Trophoblast cell (in vitro differentiated cells and primary cell): ENCODE results near the gene UBLCP1.

Experiments used
- DNase-seq, 2 donors: peaks; one replicate each; pipeline ENCODE4 v3.0.0-alpha.2; 2016
- H2AFZ ChIP-seq: 2 replicates; pipeline ENCODE4 v1.6.1; 2013; ENCODE audit warnings: low read length, moderate library complexity, mild to moderate bottlenecking; ENCODE audit not compliant: insufficient read depth, poor library complexity
- H2AK5ac ChIP-seq: 2 replicates; pipeline ENCODE4 v1.6.1; 2013; ENCODE audit warnings: mild to moderate bottlenecking, low read length
- H2BK120ac ChIP-seq: 2 replicates; pipeline ENCODE4 v1.6.1; 2013; ENCODE audit warnings: low read length, mild to moderate bottlenecking, moderate library complexity; ENCODE audit not compliant: insufficient read depth, poor library complexity
- H2BK12ac ChIP-seq: 2 replicates; pipeline ENCODE4 v1.6.1; 2013; ENCODE audit warnings: mild to moderate bottlenecking, low read length, moderate library complexity
- H2BK5ac ChIP-seq: 2 replicates; pipeline ENCODE4 v1.6.1; 2013; ENCODE audit warnings: low read length, low read depth, moderate library complexity, mild to moderate bottlenecking; ENCODE audit not compliant: poor library complexity
- H3K14ac ChIP-seq: 2 replicates; pipeline ENCODE4 v1.6.1; 2013; ENCODE audit warnings: mild to moderate bottlenecking, low read length
- H3K18ac ChIP-seq: 2 replicates; pipeline ENCODE4 v1.6.1; 2013; ENCODE audit warnings: mild to moderate bottlenecking, low read length
- H3K23ac ChIP-seq: 2 replicates; pipeline ENCODE4 v1.6.1; 2013; ENCODE audit warnings: low read length
- H3K27ac ChIP-seq: 2 replicates; pipeline ENCODE4 v1.5.1; 2013; ENCODE audit warnings: low read depth, mild to moderate bottlenecking, inconsistent platforms, low read length, moderate library complexity
- H3K27me3 ChIP-seq: 2 replicates; pipeline ENCODE4 v1.6.1; 2013; ENCODE audit warnings: inconsistent platforms, mild to moderate bottlenecking, low read length, moderate library complexity; ENCODE audit not compliant: insufficient read depth
- H3K36me3 ChIP-seq, 2 experiments: 1 replicate in 1 of 2; 2 replicates in 1 of 2; pipeline ENCODE4 v1.6.1; 2013; ENCODE audit warnings: low read length in 2 of 2, mild to moderate bottlenecking in 2 of 2, moderate library complexity in 1 of 2; ENCODE audit not compliant: insufficient read depth in 2 of 2, control insufficient read depth in 1 of 2
- H3K4ac ChIP-seq: 2 replicates; pipeline ENCODE4 v1.6.1; 2013; ENCODE audit warnings: low read depth, mild to moderate bottlenecking, low read length, moderate library complexity
- H3K4me1 ChIP-seq, 2 experiments: 1 replicate in 1 of 2; 2 replicates in 1 of 2; pipeline ENCODE4 v1.6.1; 2013; ENCODE audit warnings: low read length in 2 of 2, mild to moderate bottlenecking in 2 of 2, moderate library complexity in 1 of 2; ENCODE audit not compliant: insufficient read depth in 2 of 2, control insufficient read depth in 1 of 2
- H3K4me2 ChIP-seq: 2 replicates; pipeline ENCODE4 v1.6.1; 2013; ENCODE audit warnings: inconsistent platforms, mild to moderate bottlenecking, low read length, moderate library complexity
- H3K4me3 ChIP-seq: 2 replicates; pipeline ENCODE4 v1.5.1; 2013; ENCODE audit warnings: mild to moderate bottlenecking, low read depth, low read length, inconsistent platforms
- H3K79me1 ChIP-seq: one replicate; pipeline ENCODE4 v1.6.1; 2013; ENCODE audit warnings: low read length
- H3K79me2 ChIP-seq: 2 replicates; pipeline ENCODE4 v1.6.1; 2013; ENCODE audit warnings: low read length, mild to moderate bottlenecking; ENCODE audit not compliant: control insufficient read depth, insufficient read depth, poor library complexity
- H3K9ac ChIP-seq: 2 replicates; pipeline ENCODE4 v1.6.1; 2013; ENCODE audit warnings: mild to moderate bottlenecking, low read length
- H3K9me3 ChIP-seq: 2 replicates; pipeline ENCODE4 v1.6.1; 2013; ENCODE audit warnings: low read depth, mild to moderate bottlenecking, control low read depth, inconsistent platforms, low read length; ENCODE audit not compliant: insufficient read depth
- H4K12ac ChIP-seq: 2 replicates; pipeline ENCODE4 v1.6.1; 2013; ENCODE audit warnings: low read depth, mild to moderate bottlenecking, low read length, moderate library complexity
- H4K8ac ChIP-seq: 2 replicates; pipeline ENCODE4 v1.6.1; 2013; ENCODE audit warnings: low read depth, mild to moderate bottlenecking, low read length, moderate library complexity
- H4K91ac ChIP-seq: one replicate; pipeline ENCODE4 v1.6.1; 2013; ENCODE audit warnings: low read depth, mild to moderate bottlenecking, low read length, moderate library complexity
- WGBS: extraction: QIAGEN DNeasy Blood & Tissue Kit; methylation state at CpG from one replicate; pipeline ENCODE4 v1.1.7; 2013; ENCODE audit warnings: missing lambda C conversion rate; ENCODE audit not compliant: insufficient read length, insufficient coverage; ENCODE audit errors: extremely low coverage; 5-methylcytosine and 5-hydroxymethylcytosine counted together

The UBLCP1 gene

DNA sequence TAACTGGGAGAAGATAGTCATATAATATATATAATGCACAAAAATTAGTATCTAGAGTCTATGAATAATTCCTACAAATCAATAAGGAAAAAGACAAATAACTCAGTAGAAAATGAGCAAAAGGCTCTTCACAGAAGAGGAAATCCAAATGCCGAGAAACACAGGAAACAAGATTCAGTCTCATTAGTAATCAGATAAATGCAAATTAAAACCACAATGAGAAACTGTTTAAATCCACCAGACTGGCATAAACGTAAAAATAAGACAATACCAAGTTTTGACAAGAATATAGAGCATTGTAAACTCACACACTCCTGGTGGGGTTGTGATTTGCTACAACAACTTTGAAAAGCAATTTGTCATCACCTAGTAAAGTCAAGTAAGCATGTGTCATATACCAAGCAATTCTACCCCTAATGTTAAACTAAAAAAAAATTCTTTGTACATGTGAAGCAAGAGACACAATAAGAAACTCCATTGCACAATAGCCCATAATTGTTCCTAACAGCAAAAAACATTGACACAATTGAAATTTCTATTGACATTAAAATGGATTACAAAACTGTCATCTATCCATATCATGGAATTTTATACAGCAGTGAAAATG, 21.0 kb upstream of the UBLCP1 start:
- Histone ChIP-seq H4K91ac (no peak overlapping the region), H3K79me2 (no peaks in the 10 kb centered on the region), H2BK5ac (no peak overlapping the region), H3K27ac (no peak overlapping the region), H3K4me2 (no peak overlapping the region), H2BK120ac (no peak overlapping the region), H3K18ac (no peak overlapping the region), H3K9ac (no peak overlapping the region), H3K27me3 (no peaks in the 10 kb centered on the region), H2AK5ac (no peak overlapping the region), H4K8ac (no peak overlapping the region), H3K4ac (no peak overlapping the region), H3K14ac (no peak overlapping the region), H3K23ac (no peak overlapping the region), H2BK12ac (no peak overlapping the region), H3K4me1 (peaks cover 0 to 2% of the 10 kb centered on the region in 2 experiments), H3K36me3 (no peaks in the 10 kb centered on the region), H2AFZ (no peak overlapping the region), H4K12ac (no peak overlapping the region), H3K4me3 (no peak overlapping the region), H3K79me1 (no peaks in the 10 kb centered on the region), H3K9me3 (no peaks in the 10 kb centered on the region)
- DNase-seq: peak in 1 of 2 donors; percentile 17
- no CpG with 5 or more reads among the region's 2 CpGs for whole genome bisulfite sequencing

GRCh38 chr5:159242656-159243055, 20.4 kb upstream of the UBLCP1 start:
- Histone ChIP-seq H3K4me1 (peaks cover 0 to 2% of the 10 kb centered on the region in 2 experiments), H3K79me1 (no peaks in the 10 kb centered on the region), H2BK120ac (no peak overlapping the region), H3K4me3 (no peak overlapping the region), H3K18ac (no peak overlapping the region), H3K4me2 (no peak overlapping the region), H3K4ac (no peak overlapping the region), H2AK5ac (no peak overlapping the region), H3K79me2 (no peaks in the 10 kb centered on the region), H4K12ac (no peak overlapping the region), H3K9me3 (no peaks in the 10 kb centered on the region), H4K8ac (no peak overlapping the region), H3K27me3 (no peaks in the 10 kb centered on the region), H2AFZ (no peak overlapping the region), H3K23ac (no peak overlapping the region), H3K9ac (no peak overlapping the region), H2BK5ac (no peak overlapping the region), H3K27ac (no peak overlapping the region), H4K91ac (no peak overlapping the region), H3K36me3 (no peaks in the 10 kb centered on the region), H2BK12ac (no peak overlapping the region), H3K14ac (no peak overlapping the region)
- DNase-seq: peak in 1 of 2 donors; percentile 35
- no CpG with 5 or more reads among the region's 4 CpGs for WGBS

DNA sequence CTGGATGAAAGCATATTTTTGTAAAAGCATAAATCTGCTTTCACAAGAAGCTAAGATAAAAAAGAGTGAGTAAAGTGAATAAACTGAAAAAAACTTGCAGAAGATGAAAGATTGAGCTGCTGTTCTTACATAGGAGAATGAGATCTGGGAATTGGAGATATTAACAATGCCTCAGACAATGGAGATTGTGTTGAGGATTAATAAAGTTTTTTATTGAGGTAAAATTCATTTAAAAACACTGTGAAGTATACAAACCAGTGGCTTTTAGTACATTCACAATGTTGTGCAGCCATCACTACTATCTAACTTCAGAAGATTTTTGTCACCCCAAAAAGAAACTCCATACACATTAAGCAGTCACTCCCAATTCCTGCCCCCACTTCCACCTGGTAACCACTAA, 19.7 kb upstream of the UBLCP1 start:
- Histone ChIP-seq H3K79me1 (no peaks in the 10 kb centered on the region), H3K27me3 (no peaks in the 10 kb centered on the region), H3K4me2 (no peak overlapping the region), H4K12ac (no peak overlapping the region), H2BK5ac (no peak overlapping the region), H2AK5ac (no peak overlapping the region), H3K4me1 (peaks cover 0 to 2% of the 10 kb centered on the region in 2 experiments), H3K4me3 (no peak overlapping the region), H3K36me3 (no peaks in the 10 kb centered on the region), H2BK120ac (no peak overlapping the region), H4K8ac (no peak overlapping the region), H3K23ac (no peak overlapping the region), H3K27ac (no peak overlapping the region), H3K9ac (no peak overlapping the region), H3K9me3 (no peaks in the 10 kb centered on the region), H2AFZ (no peak overlapping the region), H2BK12ac (no peak overlapping the region), H4K91ac (no peak overlapping the region), H3K14ac (no peak overlapping the region), H3K18ac (no peak overlapping the region), H3K79me2 (no peaks in the 10 kb centered on the region), H3K4ac (no peak overlapping the region)
- no peak for DNase-seq

- H2AK5ac ChIP-seq: no peak overlapping the region
- H2BK5ac ChIP-seq: no peak overlapping the region
- no peak overlapping the region for H2AFZ ChIP-seq
- no peak overlapping the region for H3K4me2 ChIP-seq
- H2BK12ac ChIP-seq: no peak overlapping the region
- H3K18ac ChIP-seq: no peak overlapping the region
- H3K14ac ChIP-seq: no peak overlapping the region
- H4K12ac ChIP-seq: no peak overlapping the region
- H3K36me3 ChIP-seq: no peaks in the 10 kb centered on the region
- no peak overlapping the region for H3K27ac ChIP-seq
- H3K9ac ChIP-seq: no peak overlapping the region
- peaks cover 0 to 2% of the 10 kb centered on the region in 2 experiments for H3K4me1 ChIP-seq
- H3K4me3 ChIP-seq: no peak overlapping the region
- DNase-seq: no peak
- no peaks in the 10 kb centered on the region for H3K79me1 ChIP-seq
- WGBS: no CpG with 5 or more reads among the region's 3 CpGs
- H4K8ac ChIP-seq: no peak overlapping the region
- no peak overlapping the region for H3K4ac ChIP-seq
- no peak overlapping the region for H2BK120ac ChIP-seq
- no peak overlapping the region for H4K91ac ChIP-seq
- H3K9me3 ChIP-seq: no peaks in the 10 kb centered on the region
- no peaks in the 10 kb centered on the region for H3K79me2 ChIP-seq
- H3K27me3 ChIP-seq: no peaks in the 10 kb centered on the region
- H3K23ac ChIP-seq: no peak overlapping the region
Observed at GRCh38 chr5:159244163-159244562, 18.9 kb upstream of the UBLCP1 start.
